ENCODE data around the gene C21orf58. TPM values are rescaled to one million over a fixed set of nuclear protein-coding genes. Genes with fewer than 3 reads are reported as not detected.

Gene C21orf58
- total RNA-seq, 6 donors from 2014 or later: 3.2 to 35.6 (median 6.7) TPM

DNA sequence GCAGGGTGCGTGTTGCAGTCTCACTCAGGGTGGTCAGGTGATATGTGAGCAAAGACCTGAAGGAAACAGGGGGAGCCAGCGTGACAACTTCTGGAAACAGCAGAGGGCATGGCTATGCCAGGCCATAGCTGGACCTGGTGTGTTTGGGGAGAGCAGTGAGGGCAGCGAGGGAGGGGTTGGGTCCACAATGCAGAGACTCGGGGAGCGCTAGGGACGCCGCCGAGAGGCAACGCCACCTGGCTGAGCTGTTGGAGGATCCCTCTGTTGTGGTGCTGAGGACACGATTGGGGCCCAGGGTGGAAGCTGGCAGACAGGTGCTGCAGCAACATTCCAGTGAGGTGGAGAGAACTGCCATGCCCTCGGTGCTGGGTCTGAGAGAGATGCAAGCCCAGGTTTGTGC, 68.5 kb downstream of the C21orf58 start:
- TF ChIP-seq POLR2AphosphoS5 (IDR thresholded peaks at IDR 0.05): no peak
- TF ChIP-seq, protein P1, sequence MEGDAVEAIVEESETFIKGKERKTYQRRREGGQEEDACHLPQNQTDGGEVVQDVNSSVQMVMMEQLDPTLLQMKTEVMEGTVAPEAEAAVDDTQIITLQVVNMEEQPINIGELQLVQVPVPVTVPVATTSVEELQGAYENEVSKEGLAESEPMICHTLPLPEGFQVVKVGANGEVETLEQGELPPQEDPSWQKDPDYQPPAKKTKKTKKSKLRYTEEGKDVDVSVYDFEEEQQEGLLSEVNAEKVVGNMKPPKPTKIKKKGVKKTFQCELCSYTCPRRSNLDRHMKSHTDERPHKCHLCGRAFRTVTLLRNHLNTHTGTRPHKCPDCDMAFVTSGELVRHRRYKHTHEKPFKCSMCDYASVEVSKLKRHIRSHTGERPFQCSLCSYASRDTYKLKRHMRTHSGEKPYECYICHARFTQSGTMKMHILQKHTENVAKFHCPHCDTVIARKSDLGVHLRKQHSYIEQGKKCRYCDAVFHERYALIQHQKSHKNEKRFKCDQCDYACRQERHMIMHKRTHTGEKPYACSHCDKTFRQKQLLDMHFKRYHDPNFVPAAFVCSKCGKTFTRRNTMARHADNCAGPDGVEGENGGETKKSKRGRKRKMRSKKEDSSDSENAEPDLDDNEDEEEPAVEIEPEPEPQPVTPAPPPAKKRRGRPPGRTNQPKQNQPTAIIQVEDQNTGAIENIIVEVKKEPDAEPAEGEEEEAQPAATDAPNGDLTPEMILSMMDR (IDR thresholded peaks at IDR 0.05): no peak
- TF ChIP-seq POLR2A (IDR thresholded peaks at IDR 0.05): no peak
- no peak for TF ChIP-seq EP300 (IDR thresholded peaks at IDR 0.05)
- no peaks in the 10 kb centered on the region for H3K27me3 ChIP-seq
- WGBS, 2 donors: 91 to 95% methylated on average over 10 to 11 of the region's 11 CpGs
- H3K4me3 ChIP-seq: no peak overlapping the region
- peaks cover 64 to 100% (median 82%) of the 10 kb centered on the region in 4 donors for H3K36me3 ChIP-seq
- H3K4me1 ChIP-seq: no peaks in the 10 kb centered on the region
- no peaks in the 10 kb centered on the region for H3K9me3 ChIP-seq
- no peak for DNase-seq
- ATAC-seq (ENCODE audit: low FRiP score in 2 of 2): no peak
- no peak overlapping the region for H3K27ac ChIP-seq

DNA sequence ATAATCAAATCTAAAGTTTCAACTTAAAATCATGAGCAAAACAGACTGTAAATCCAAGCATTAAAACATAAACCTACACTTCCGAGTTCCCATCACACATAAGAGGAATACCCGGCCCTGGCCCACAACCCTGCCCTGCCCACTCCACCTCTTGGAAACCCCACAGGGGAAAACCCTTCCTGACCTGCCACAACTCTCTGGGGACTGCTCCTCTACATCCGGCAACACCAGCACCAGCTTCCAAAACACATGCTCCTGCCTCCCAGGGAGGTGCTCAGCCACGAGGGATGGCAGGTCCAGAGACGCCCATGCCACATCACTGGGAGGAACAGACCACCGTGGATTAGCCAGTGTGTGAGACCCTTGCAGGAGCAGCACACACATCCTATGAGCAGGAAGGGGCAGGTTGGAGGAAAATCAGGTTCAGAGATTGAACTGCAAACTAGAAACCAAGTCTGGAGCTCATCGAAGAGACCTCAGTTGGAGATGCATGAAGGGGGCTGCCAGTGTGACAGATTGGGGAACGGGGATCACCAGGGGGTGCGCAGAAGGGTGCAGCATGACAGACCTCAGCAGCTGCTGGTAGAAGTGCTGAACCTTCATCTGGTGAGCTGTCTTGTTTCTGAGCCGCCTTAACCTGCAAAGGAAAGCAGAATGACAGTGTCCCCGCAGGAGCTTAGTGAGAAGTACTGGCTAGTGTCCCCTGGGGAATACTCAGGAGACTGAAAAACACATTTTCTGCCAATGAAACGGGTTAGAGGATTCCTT, 69.3 kb downstream of the C21orf58 start:
- Histone ChIP-seq H3K9me3 (no peaks in the 10 kb centered on the region), H3K4me3 (no peak overlapping the region), H3K36me3 (peaks cover 61 to 100% (median 81%) of the 10 kb centered on the region in 4 donors), H3K27me3 (no peaks in the 10 kb centered on the region), H3K4me1 (no peaks in the 10 kb centered on the region), H3K27ac (no peak overlapping the region)
- TF ChIP-seq EP300 (IDR thresholded peaks at IDR 0.05) (no peak), POLR2AphosphoS5 (IDR thresholded peaks at IDR 0.05) (no peak), POLR2A (IDR thresholded peaks at IDR 0.05) (no peak)
- TF ChIP-seq, protein P1 (IDR thresholded peaks at IDR 0.05): no peak
- no peak for ATAC-seq (ENCODE audit: low FRiP score in 2 of 2)
- WGBS, 2 donors: 88 to 91% methylated on average over 9 to 12 of the region's 12 CpGs
- DNase-seq: no peak

DNA sequence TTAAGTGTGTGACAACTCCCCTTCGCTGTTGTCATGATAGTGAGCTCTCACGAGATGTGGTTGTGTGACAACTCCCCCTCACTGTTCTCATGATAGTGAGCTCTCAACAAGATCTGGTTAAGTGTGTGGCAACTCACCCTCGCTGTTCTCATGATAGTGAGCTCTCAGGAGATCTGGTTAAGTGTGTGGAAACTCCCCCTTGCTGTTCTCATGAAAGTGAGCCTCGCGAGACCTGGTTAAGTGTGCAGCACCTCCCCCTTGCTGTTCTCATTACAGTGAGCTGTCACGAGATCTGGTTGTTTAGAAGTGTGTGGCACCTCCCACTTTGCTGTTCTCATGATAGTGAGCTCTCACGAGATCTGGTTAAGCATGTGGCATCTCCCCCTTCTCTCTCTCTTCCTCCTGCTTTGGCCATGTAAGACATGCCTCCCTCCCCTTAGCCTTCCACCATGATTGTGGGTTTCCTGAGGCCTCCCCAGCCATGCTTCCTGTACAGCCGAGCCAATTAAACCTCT, 70.0 kb downstream of the C21orf58 start:
- H3K27me3 ChIP-seq: no peaks in the 10 kb centered on the region
- peaks cover 55 to 100% (median 79%) of the 10 kb centered on the region in 4 donors for H3K36me3 ChIP-seq
- no peaks in the 10 kb centered on the region for H3K9me3 ChIP-seq
- DNase-seq (no peak), ATAC-seq (ENCODE audit: low FRiP score in 2 of 2) (no peak)
- WGBS, 2 donors: 63 to 71% methylated on average over 6 to 8 of the region's 8 CpGs
- no peak for TF ChIP-seq POLR2AphosphoS5 (IDR thresholded peaks at IDR 0.05)
- TF ChIP-seq, protein P1 (IDR thresholded peaks at IDR 0.05): no peak
- no peak for TF ChIP-seq POLR2A (IDR thresholded peaks at IDR 0.05)
- no peak for TF ChIP-seq EP300 (IDR thresholded peaks at IDR 0.05)
- no peak overlapping the region for H3K27ac ChIP-seq
- no peaks in the 10 kb centered on the region for H3K4me1 ChIP-seq
- H3K4me3 ChIP-seq: no peak overlapping the region

DNA sequence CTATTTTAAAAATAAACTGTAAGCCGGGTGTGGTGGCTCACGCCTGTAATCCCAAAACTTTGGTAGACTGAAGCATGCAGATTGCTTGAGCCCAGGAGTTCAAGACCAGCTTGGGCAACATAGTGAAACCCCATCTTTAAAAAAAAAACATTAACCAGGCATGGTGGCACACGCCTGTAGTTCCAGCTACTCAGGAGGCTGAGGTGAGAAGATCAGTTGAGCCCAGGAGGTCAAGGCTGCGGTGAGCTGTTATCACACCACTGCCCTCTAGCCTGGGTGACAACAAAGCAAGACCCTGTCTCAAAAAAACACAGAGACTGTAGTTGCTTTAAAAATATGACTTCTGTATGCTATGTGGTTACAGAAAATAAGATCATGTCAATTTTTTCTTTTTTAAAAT, 70.8 kb downstream of the C21orf58 start:
- DNase-seq (no peak), ATAC-seq (ENCODE audit: low FRiP score in 2 of 2) (no peak)
- H3K4me1 ChIP-seq: no peaks in the 10 kb centered on the region
- H3K9me3 ChIP-seq: no peaks in the 10 kb centered on the region
- TF ChIP-seq EP300 (IDR thresholded peaks at IDR 0.05) (no peak), POLR2A (IDR thresholded peaks at IDR 0.05) (no peak), POLR2AphosphoS5 (IDR thresholded peaks at IDR 0.05) (no peak)
- TF ChIP-seq, protein P1 (IDR thresholded peaks at IDR 0.05): no peak
- no peak overlapping the region for H3K27ac ChIP-seq
- H3K36me3 ChIP-seq: peaks cover 47 to 100% (median 77%) of the 10 kb centered on the region in 4 donors
- H3K4me3 ChIP-seq: no peak overlapping the region
- H3K27me3 ChIP-seq: no peaks in the 10 kb centered on the region
- WGBS, 2 donors: 88 to 99% methylated on average over 4 of the region's 4 CpGs

Other genes with a start within 250 kb of the C21orf58 start
- gene COL6A2, start 225.8 kb downstream of the C21orf58 start, total RNA-seq: 100 to 1,000 TPM; 105 to 522 (median 304) TPM
- gene FTCD, start 168.3 kb downstream of the C21orf58 start, total RNA-seq: under 1 TPM in 2 of 6 donors, not detected in 4; 0.69 to 0.98 TPM
- gene SPATC1L, start 139.4 kb downstream of the C21orf58 start, total RNA-seq: 10 to 100 TPM in 3 of 6 donors, 1 to 10 TPM in 2, under 1 TPM in 1; 0.91 to 22.0 (median 7.2) TPM
- gene LSS, start 95.1 kb downstream of the C21orf58 start, total RNA-seq: 100 to 1,000 TPM in 5 of 6 donors, 10 to 100 TPM in 1; 71.7 to 266 (median 135) TPM
- gene MCM3AP, start 38.3 kb downstream of the C21orf58 start, total RNA-seq: 100 to 1,000 TPM in 2 of 6 donors, 10 to 100 TPM in 4; 93.3 to 226 (median 98.4) TPM
- 10 to 100 TPM in 4 of 6 donors, 1 to 10 TPM in 2; 7.7 to 26.2 (median 10.8) TPM for gene YBEY, start 37.5 kb downstream of the C21orf58 start, total RNA-seq
- gene PCNT, start 286 bp upstream of the C21orf58 start, total RNA-seq: 100 to 1,000 TPM in 1 of 6 donors, 10 to 100 TPM in 5; 24.9 to 130 (median 44.4) TPM
- gene DIP2A, start 135.0 kb upstream of the C21orf58 start, total RNA-seq: 100 to 1,000 TPM in 1 of 6 donors, 10 to 100 TPM in 5; 22.6 to 144 (median 43.0) TPM

Data from upper lobe of left lung (tissue), 6 donors.